Endothelial cell of umbilical vein (primary cell): ENCODE data around the gene PARP16. TPM values are rescaled to one million over a fixed set of nuclear protein-coding genes. Genes with fewer than 3 reads are reported as not detected.

Experiments used
- BruUV-seq: library from RNA; stranded (reverse); fragments of 400-500 nt; replicated peaks from 2 replicates; lab custom pipeline; 2021; lab: Mats Ljungman, UMichigan
- CTCF ChIA-PET: fragments of 300-600, 350-600 bp; sonication (Branson Sonifier 250); formaldehyde crosslinking; loops from one replicate; lab custom pipeline; 2021; ENCODE audit warnings: antibody characterized with exemption, inconsistent platforms; lab: Charles Lee
- POLR2A ChIA-PET: fragments of 300-600, 350-600 bp; sonication (Branson Sonifier 250); formaldehyde crosslinking; loops from one replicate; lab custom pipeline; 2021; ENCODE audit warnings: antibody characterized with exemption, inconsistent platforms; lab: Charles Lee
- DNase-seq: peaks from one replicate; pipeline ENCODE4 v3.0.0-alpha.2; 2011; ENCODE audit warnings: low read depth, low spot score
- FAIRE-seq: peaks from 2 replicates; lab custom pipeline; 2011; peaks lifted over from hg19 to GRCh38; lab: Jason Lieb, UNC
- H2AFZ ChIP-seq: 2 replicates; pipeline ENCODE4 v1.6.0; 2012; ENCODE audit warnings: low read depth, low read length, control low read depth, inconsistent platforms
- H3K27ac ChIP-seq: 2 replicates; pipeline ENCODE4 v1.5.1; 2011; ENCODE audit warnings: low read depth, mild to moderate bottlenecking, control low read depth, low read length, moderate library complexity; ENCODE audit not compliant: insufficient read depth
- H3K27me3 ChIP-seq, 2 experiments: 2 replicates each; pipeline versions ENCODE4 v1.6.0 to v1.6.1; 2011; ENCODE audit warnings: low read length in 2 of 2, mixed read lengths in 1 of 2; ENCODE audit not compliant: control insufficient read depth in 2 of 2, insufficient read depth in 2 of 2
- H3K36me3 ChIP-seq, 2 experiments: 2 replicates in 1 of 2; 3 replicates in 1 of 2; pipeline ENCODE4 v1.5.1; 2011; ENCODE audit warnings: low read length in 2 of 2, mild to moderate bottlenecking in 1 of 2, moderate library complexity in 1 of 2; ENCODE audit not compliant: control insufficient read depth in 2 of 2, insufficient read depth in 2 of 2; ENCODE audit errors: extremely low read depth in 1 of 2
- H3K4me1 ChIP-seq: 3 replicates; pipeline ENCODE4 v1.5.1; 2011; ENCODE audit warnings: mild to moderate bottlenecking, low read length; ENCODE audit not compliant: control insufficient read depth, insufficient read depth; ENCODE audit errors: extremely low read depth
- H3K4me2 ChIP-seq: 2 replicates; pipeline ENCODE4 v1.6.1; 2011; ENCODE audit warnings: low read length, control low read depth, mixed read lengths; ENCODE audit not compliant: insufficient read depth
- H3K4me3 ChIP-seq, 3 experiments: fragments of 200-600 bp in 1 of 3; sonication (generic), shearing (Covaris generic) in 1 of 3; replicated peaks in 1 of 3; 2 replicates each; pipeline ENCODE4 v1.5.1; 2011 to 2016; ENCODE audit warnings: control low read depth in 3 of 3, low read length in 3 of 3, mild to moderate bottlenecking in 2 of 3, inconsistent platforms in 1 of 3, low read depth in 1 of 3, moderate library complexity in 1 of 3; ENCODE audit not compliant: insufficient read depth in 1 of 3
- H3K79me2 ChIP-seq: 2 replicates; pipeline ENCODE4 v1.6.0; 2012; ENCODE audit warnings: low read length, inconsistent platforms; ENCODE audit not compliant: control insufficient read depth, insufficient read depth
- H3K9ac ChIP-seq: replicated peaks from 2 replicates; pipeline ENCODE3; 2011; ENCODE audit warnings: low read length, control low read depth; ENCODE audit not compliant: insufficient read depth; ENCODE audit errors: extremely low read depth
- H3K9me1 ChIP-seq: replicated peaks from 3 replicates; pipeline ENCODE4 v1.6.0; 2011; ENCODE audit warnings: mild to moderate bottlenecking, low read length; ENCODE audit not compliant: control insufficient read depth, insufficient read depth; ENCODE audit errors: extremely low read depth
- H3K9me3 ChIP-seq: replicated peaks from 2 replicates; pipeline ENCODE4 v1.5.1; 2012; ENCODE audit warnings: low read length, inconsistent platforms; ENCODE audit not compliant: control insufficient read depth, insufficient read depth
- H4K20me1 ChIP-seq: replicated peaks from 2 replicates; pipeline ENCODE3; 2011; ENCODE audit warnings: mild to moderate bottlenecking, low read length; ENCODE audit not compliant: control insufficient read depth, insufficient read depth; ENCODE audit errors: extremely low read depth
- EZH2 ChIP-seq: IDR thresholded peaks from 2 replicates; pipeline ENCODE4 v1.6.1; 2012; ENCODE audit warnings: borderline replicate concordance, low read depth, mild to moderate bottlenecking, moderate library complexity, low read length, inconsistent platforms; ENCODE audit not compliant: severe bottlenecking
- FOS ChIP-seq: IDR thresholded peaks from 2 replicates; pipeline ENCODE4 v1.6.1; 2011; ENCODE audit warnings: mild to moderate bottlenecking, low read length, moderate library complexity, borderline replicate concordance; ENCODE audit not compliant: insufficient read depth
- GATA2 ChIP-seq: IDR thresholded peaks from 2 replicates; pipeline ENCODE4 v1.7.0; 2011; ENCODE audit warnings: low read depth, mild to moderate bottlenecking, moderate library complexity, mixed read lengths, low read length; ENCODE audit not compliant: insufficient read length, insufficient read depth
- JUN ChIP-seq: IDR thresholded peaks from 2 replicates; pipeline ENCODE4 v1.6.1; 2011; ENCODE audit warnings: borderline replicate concordance, low read depth; ENCODE audit not compliant: insufficient read length, insufficient read depth
- MAX ChIP-seq: IDR thresholded peaks from 2 replicates; pipeline ENCODE4 v1.6.1; 2011; ENCODE audit not compliant: insufficient read depth, insufficient read length
- MYC ChIP-seq: IDR thresholded peaks from one replicate; pipeline ENCODE4 v1.6.1; 2011; ENCODE audit warnings: mild to moderate bottlenecking, low read depth, low read length
- POLR2A ChIP-seq: IDR thresholded peaks from 2 replicates; pipeline ENCODE4 v1.6.1; 2012; ENCODE audit warnings: low read depth, mild to moderate bottlenecking, control low read depth, low read length
- POLR2AphosphoS5 ChIP-seq: IDR thresholded peaks from 2 replicates; pipeline ENCODE4 v1.6.1; 2012; ENCODE audit warnings: low read depth, mild to moderate bottlenecking, control low read depth, low read length, moderate library complexity; ENCODE audit not compliant: insufficient read depth
- dilution Hi-C: fragments of 300-500 bp; cut with MboI; formaldehyde crosslinking; loops from one replicate; pipeline ENCODE4 v1.15.0; 2019; ENCODE audit warnings: low sequenced_read_pairs; ENCODE audit not compliant: extremely low pct_ligation_motif_present
- intact Hi-C: fragments of 100-400 bp; cut with micrococcal nuclease; formaldehyde crosslinking; loops from one replicate; pipeline ENCODE4 v1.10.0; 2022
- polyA plus RNA-seq, 4 experiments: library from polyadenylated mRNA; depleted of rRNA in 3 of 4; stranded (reverse) in 3 of 4; unstranded in 1 of 4; fragments of >200 nt; gene quantifications; 2 replicates each; pipeline versions ENCODE4 v1.2.1 to v1.2.3, GENCODE V29; 2011 to 2012; ENCODE audit warnings: missing spikeins in 1 of 4
- total RNA-seq: library from RNA; stranded (reverse); gene quantifications from 2 replicates; pipeline ENCODE4 v1.2.3, GENCODE V29; 2021
- TF ChIP-seq, protein P1 (sequence below), 2 donors: IDR thresholded peaks; 1 replicate in 1 of 2; 2 replicates in 1 of 2; pipeline ENCODE4 v1.5.1; 2011; ENCODE audit warnings: low read length in 2 of 2, mild to moderate bottlenecking in 2 of 2, moderate library complexity in 2 of 2, control low read depth in 1 of 2, inconsistent platforms in 1 of 2, low read depth in 1 of 2; ENCODE audit not compliant: insufficient read depth in 1 of 2; ENCODE audit errors: extremely low read depth in 1 of 2

Gene PARP16
- total and polyA plus RNA-seq, 2 donors (not counting 3 experiments of a cell fraction or from before 2014, with no cell fraction given): 3.9 to 6.3 TPM

DNA sequence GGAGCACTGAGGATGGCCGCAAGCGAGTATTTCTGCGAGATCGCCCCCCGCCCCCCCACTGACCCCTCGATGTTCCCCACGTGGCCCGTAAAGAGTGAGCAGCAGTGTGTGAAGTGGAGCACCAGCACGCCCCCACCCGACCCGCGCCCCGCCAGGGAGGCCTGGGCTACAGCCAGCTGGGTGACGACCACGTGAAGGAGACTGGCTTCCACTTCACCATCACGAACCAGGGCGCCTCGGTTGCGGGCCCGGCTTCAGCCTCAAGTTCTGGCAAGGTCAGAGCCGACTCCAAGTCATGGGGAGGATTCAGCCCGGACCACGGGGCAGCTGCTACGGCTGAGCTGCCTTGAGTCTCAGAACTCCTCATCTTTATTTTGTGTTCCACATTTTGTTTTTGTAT lies 15.4 kb upstream of the PARP16 start:
- BruUV-seq: no TSS peak

More for the DNA sequence above, 15.4 kb upstream of the PARP16 start:
- CTCF ChIA-PET: no interaction called here
- H3K79me2 ChIP-seq: no peaks in the 10 kb centered on the region
- H3K36me3 ChIP-seq: no peaks in the 10 kb centered on the region
- no peaks in the 10 kb centered on the region for H3K9me1 ChIP-seq
- H3K9me3 ChIP-seq: no peaks in the 10 kb centered on the region
- no peak overlapping the region for H3K4me3 ChIP-seq
- dilution Hi-C loops (no loop called here), intact Hi-C loops (no loop called here)
- H3K9ac ChIP-seq: no peak overlapping the region
- peaks cover 0 to 2% of the 10 kb centered on the region in 2 experiments for H3K27me3 ChIP-seq
- no peaks in the 10 kb centered on the region for H4K20me1 ChIP-seq
- no peak overlapping the region for H3K4me2 ChIP-seq
- DNase-seq (no peak), FAIRE-seq (no peak)
- TF ChIP-seq FOS: no peak
- TF ChIP-seq MYC: no peak
- no peak for TF ChIP-seq POLR2AphosphoS5
- no peak for TF ChIP-seq JUN
- no peak for TF ChIP-seq POLR2A
- TF ChIP-seq, protein P1, sequence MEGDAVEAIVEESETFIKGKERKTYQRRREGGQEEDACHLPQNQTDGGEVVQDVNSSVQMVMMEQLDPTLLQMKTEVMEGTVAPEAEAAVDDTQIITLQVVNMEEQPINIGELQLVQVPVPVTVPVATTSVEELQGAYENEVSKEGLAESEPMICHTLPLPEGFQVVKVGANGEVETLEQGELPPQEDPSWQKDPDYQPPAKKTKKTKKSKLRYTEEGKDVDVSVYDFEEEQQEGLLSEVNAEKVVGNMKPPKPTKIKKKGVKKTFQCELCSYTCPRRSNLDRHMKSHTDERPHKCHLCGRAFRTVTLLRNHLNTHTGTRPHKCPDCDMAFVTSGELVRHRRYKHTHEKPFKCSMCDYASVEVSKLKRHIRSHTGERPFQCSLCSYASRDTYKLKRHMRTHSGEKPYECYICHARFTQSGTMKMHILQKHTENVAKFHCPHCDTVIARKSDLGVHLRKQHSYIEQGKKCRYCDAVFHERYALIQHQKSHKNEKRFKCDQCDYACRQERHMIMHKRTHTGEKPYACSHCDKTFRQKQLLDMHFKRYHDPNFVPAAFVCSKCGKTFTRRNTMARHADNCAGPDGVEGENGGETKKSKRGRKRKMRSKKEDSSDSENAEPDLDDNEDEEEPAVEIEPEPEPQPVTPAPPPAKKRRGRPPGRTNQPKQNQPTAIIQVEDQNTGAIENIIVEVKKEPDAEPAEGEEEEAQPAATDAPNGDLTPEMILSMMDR (IDR thresholded peaks at IDR 0.05; ENCODE audit: extremely low read depth in 1 of 2, insufficient read depth in 1 of 2, low read depth in 1 of 2, low read length in 2 of 2): no peak
- TF ChIP-seq EZH2: no peak
- TF ChIP-seq GATA2: no peak
- no peak for TF ChIP-seq MAX
- POLR2A ChIA-PET: no interaction called here
- H3K4me1 ChIP-seq: peaks cover 9% of the 10 kb centered on the region
- H3K27ac ChIP-seq: no peak overlapping the region
- H2AFZ ChIP-seq: no peak overlapping the region
